ENCODE data around the gene MN1. TPM values are rescaled to one million over a fixed set of nuclear protein-coding genes. Genes with fewer than 3 reads are reported as not detected.
A peak's percentile ranks its signal among the peaks of the same experiment; 100 is the strongest.

MN1 gene
- total and polyA plus RNA-seq, 12 donors: 2.3 to 8.3 (median 5.5) TPM

DNA sequence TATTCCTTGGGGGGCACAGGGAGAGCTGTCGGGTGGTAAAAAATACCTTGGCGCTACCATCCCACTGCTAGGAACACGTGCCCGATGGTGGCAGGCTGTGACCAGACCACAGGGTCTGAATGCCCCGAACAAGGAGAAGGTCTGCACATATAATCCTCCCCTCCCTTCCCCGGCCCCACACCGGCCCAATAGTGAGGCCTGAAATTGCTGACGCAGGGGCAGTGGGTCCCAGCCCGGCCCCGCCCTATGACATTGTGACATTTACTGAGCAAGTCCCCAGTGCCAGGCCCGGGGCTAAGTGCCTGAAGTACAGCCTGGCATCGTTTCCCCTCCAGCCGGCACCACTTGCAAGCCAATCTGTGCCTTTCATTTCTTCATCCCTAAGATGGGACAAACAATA, 19.5 kb downstream of the MN1 start:
- TF ChIP-seq, protein P1, sequence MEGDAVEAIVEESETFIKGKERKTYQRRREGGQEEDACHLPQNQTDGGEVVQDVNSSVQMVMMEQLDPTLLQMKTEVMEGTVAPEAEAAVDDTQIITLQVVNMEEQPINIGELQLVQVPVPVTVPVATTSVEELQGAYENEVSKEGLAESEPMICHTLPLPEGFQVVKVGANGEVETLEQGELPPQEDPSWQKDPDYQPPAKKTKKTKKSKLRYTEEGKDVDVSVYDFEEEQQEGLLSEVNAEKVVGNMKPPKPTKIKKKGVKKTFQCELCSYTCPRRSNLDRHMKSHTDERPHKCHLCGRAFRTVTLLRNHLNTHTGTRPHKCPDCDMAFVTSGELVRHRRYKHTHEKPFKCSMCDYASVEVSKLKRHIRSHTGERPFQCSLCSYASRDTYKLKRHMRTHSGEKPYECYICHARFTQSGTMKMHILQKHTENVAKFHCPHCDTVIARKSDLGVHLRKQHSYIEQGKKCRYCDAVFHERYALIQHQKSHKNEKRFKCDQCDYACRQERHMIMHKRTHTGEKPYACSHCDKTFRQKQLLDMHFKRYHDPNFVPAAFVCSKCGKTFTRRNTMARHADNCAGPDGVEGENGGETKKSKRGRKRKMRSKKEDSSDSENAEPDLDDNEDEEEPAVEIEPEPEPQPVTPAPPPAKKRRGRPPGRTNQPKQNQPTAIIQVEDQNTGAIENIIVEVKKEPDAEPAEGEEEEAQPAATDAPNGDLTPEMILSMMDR (IDR thresholded peaks at IDR 0.05): no peak
- 82 to 88% methylated on average over 13 of the region's 13 CpGs for WGBS, 2 donors
- Histone ChIP-seq H3K4me1 (peaks cover 9 to 77% (median 20%) of the 10 kb centered on the region in 9 donors), H3K36me3 (no peaks in the 10 kb centered on the region), H3K4me3 (no peak overlapping the region), H3K27me3 (peaks cover 0 to 5% (median 0%) of the 10 kb centered on the region in 7 donors), H3K27ac (peak overlapping the region in 6 of 10 donors; percentile 17 to 48 (median 32)), H3K9me3 (peaks cover 0 to 10% (median 3%) of the 10 kb centered on the region in 11 donors)
- DNase-seq (peak; percentile 34 to 80), ATAC-seq (peak in 6 of 8 donors; percentile 54 to 93 (median 78))
- intact Hi-C loops (cut with DNase I): loop anchor here in 3 of 10 donors (1.0 to 10.0 kb wide), 2 partner anchors 117 to 149 kb away; no protein-coding TSS in a partner anchor

- Histone ChIP-seq H3K4me1 (peaks cover 17 to 91% (median 36%) of the 10 kb centered on the region in 9 donors), H3K36me3 (no peaks in the 10 kb centered on the region), H3K27me3 (peaks cover 0 to 9% (median 0%) of the 10 kb centered on the region in 7 donors), H3K27ac (peak overlapping the region in 9 of 10 donors; percentile 20 to 80 (median 58)), H3K4me3 (no peak overlapping the region), H3K9me3 (peaks cover 0 to 10% (median 3%) of the 10 kb centered on the region in 11 donors)
- TF ChIP-seq, protein P1 (IDR thresholded peaks at IDR 0.05): no peak
- WGBS, 2 donors: 44 to 50% methylated on average over 9 of the region's 9 CpGs
- intact Hi-C loops (cut with DNase I): loop anchor here in 2 of 10 donors (10.0 kb wide), 1 partner anchor 115 kb away; no protein-coding TSS in a partner anchor
- peak in 6 of 8 donors; percentile 39 to 71 (median 50) for ATAC-seq
- peak in 1 of 2 donors; percentile 35 for DNase-seq
These were observed 21.4 kb downstream of the MN1 start for GRCh38 chr22:27780161-27780575.

- DNase-seq: no peak
These were observed 21.9 kb downstream of the MN1 start for GRCh38 chr22:27779643-27780042.

GRCh38 chr22:27778294-27779090, 23.1 kb downstream of the MN1 start:
- Histone ChIP-seq H3K4me3 (no peak overlapping the region), H3K27me3 (peaks cover 0 to 8% (median 0%) of the 10 kb centered on the region in 7 donors), H3K4me1 (peaks cover 14 to 78% (median 36%) of the 10 kb centered on the region in 9 donors), H3K27ac (peak overlapping the region in 7 of 10 donors; percentile 36 to 80 (median 52)), H3K36me3 (peaks cover 0 to 6% (median 0%) of the 10 kb centered on the region in 9 donors), H3K9me3 (peaks cover 0 to 10% (median 3%) of the 10 kb centered on the region in 11 donors)
- TF ChIP-seq, protein P1 (IDR thresholded peaks at IDR 0.05): no peak
- ATAC-seq: peak in 1 of 8 donors; percentile 33
- intact Hi-C loops (cut with DNase I): no loop called here
- no peak for DNase-seq
- 58 to 61% methylated on average over 24 of the region's 24 CpGs for WGBS, 2 donors

More at GRCh38 chr22:27779643-27780042, 21.9 kb downstream of the MN1 start:
- Histone ChIP-seq H3K27me3 (peaks cover 0 to 8% (median 0%) of the 10 kb centered on the region in 7 donors), H3K4me3 (no peak overlapping the region), H3K36me3 (no peaks in the 10 kb centered on the region), H3K27ac (peak overlapping the region in 9 of 10 donors; percentile 20 to 80 (median 58)), H3K4me1 (peaks cover 17 to 88% (median 36%) of the 10 kb centered on the region in 9 donors), H3K9me3 (peaks cover 0 to 10% (median 3%) of the 10 kb centered on the region in 11 donors)
- ATAC-seq: peak in 3 of 8 donors; percentile 8 to 54 (median 29)
- TF ChIP-seq, protein P1 (IDR thresholded peaks at IDR 0.05): no peak
- WGBS, 2 donors: 40 to 62% methylated on average over 3 of the region's 3 CpGs
- intact Hi-C loops (cut with DNase I): loop anchor here in 2 of 10 donors (10.0 kb wide), 1 partner anchor 115 kb away; no protein-coding TSS in a partner anchor
